GM21515 (cell line): ENCODE measurements around the gene SPDEF.

Source experiments
- ATAC-seq: cut with Tn5 transposase; IDR thresholded peaks from one replicate; pipeline ENCODE4 v1.9.1; 2021; ENCODE audit not compliant: unreplicated experiment

SPDEF gene

DNA sequence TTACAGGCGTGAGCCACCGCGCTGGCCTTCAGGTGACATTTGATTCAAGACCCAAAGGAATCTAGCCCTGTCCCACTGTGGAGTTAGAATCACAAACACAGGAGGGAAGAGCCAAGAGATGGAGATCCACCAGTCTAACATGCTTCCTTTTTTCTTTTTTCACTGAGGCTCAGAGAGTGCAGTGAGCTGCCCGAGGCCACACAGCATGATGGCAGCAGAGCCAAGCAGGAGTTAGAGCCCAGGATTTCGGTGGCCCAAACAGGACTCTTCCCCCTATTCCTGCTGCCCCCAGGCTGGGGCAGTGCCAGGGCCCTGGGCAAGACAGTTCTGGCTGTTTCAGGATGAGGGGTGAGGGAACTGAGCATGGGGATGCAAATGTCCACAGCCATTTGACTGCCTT, 8.1 kb upstream of the SPDEF start:
- no peak for ATAC-seq

DNA sequence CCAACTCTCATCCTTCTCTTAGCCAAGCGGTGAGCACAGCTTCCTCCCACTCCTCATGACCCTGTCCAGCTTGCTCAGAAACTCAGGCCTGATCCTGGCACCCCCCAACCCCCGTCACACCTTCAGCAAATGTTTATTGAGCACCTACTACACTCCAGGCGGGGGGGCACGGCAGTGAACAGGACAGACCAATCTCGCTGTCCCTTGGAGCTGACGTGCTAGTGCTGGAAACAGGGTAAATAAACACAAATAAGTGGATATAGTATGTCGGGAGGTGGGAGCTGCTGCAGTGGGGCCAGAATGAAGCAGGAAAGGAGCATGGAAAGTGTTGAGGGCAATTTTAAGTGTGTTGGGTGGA, 7.4 kb upstream of the SPDEF start:
- ATAC-seq: no peak

DNA sequence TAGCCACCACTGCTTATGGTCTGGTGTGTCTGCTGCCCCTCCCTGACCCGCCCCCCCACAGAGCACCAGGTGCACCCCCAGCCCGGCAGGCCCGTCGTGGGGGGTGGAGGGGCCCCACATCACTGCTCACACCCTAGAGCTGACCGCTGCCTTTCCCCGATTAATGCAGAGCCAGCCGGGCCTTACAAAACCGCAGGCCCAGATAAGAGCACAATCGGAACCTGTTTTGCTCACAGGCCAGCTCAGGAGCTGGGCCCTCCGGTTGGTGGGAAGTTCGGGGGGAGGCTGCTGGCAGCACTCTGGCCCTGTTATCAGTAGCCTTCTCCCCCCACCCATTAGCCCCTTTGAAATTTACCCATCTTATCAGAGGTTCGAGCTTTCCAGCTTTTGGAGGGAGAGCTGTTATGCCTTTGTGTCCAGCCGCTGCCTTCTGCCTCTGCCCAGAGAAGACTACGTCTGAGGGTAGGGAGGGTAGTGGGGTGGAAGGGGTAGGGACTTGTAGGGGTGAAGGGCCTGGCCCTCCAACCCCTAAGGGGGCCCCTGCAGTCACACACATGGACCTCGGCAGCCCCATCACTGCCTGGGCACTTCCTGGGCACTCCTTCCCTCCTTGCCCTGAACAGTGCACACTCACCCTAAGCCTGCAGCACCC, 6.9 kb upstream of the SPDEF start:
- no peak for ATAC-seq

DNA sequence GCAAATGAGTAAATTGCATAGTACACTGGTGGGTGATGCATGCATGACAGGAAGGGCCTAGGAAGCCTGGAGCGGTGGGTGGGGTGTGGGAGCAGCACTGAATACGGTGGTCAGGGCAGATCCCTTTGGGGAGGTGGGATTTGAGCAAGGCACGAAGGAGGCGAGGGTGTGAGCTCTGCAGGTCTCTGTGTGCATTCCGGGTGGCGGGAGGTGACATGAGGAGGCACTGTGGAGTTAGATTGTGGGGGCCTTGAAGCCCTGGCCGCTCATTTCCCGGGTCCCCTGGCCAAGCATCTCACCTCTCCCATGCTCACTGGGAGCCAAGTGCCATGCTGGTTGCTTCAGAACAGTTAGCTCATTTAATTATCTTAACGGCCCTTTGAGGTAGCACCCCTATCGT, 6.2 kb upstream of the SPDEF start:
- ATAC-seq: no peak

DNA sequence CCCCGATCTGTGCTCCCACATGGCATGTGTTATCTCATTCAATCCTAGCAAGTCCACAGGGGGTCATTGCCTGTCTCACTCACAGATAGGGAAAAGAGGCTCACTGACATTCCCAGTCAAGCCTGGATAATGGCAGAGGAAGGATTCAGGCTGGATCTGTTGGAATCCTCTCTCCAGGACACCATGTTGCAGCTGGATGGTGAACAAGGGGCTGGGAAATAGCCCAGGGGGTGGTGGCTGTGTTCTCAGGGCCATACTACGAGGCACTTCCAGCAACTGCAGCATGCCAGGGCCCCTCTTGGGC, 5.0 kb upstream of the SPDEF start:
- ATAC-seq: no peak

DNA sequence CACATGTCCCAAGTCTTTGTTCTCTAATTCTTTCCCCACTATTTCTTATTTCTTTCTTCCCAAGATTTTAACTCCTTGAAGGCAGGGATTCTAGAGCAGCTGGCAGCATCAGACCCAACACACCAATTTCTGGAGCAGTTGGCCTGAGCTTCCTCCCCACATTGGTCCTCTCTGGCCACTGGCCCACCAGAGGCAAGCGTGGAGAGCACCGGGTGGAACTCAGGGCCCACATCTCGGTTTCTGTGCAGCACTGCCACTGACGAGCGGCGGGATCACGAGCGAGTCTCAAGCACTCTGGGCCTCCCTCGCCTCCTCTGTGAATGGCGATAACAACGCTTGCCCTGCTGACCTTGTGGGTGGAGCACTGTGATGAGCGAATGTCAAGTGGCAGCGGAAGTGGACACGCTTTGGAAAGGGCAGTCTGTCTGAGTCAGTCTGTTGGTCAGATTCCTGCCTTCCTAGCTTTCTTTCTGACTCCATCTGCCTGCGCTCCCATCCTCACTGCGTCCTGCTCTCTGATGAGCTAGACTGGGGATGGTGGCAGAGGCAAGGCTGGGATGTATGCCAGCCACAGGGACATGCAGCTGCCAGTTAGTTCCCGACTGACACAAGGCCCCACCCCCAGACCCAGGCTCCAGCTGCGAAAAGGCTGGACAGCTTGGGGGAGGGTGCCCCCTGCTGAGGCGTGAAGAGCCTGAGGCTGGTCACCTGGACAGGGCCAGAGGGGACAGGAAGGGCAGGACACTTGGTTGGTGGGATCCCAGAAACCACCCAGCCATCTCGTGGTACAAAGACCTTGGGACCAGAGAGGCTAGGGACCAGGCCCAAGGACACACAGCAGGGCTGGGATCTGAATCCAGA, 4.5 kb upstream of the SPDEF start:
- ATAC-seq: no peak

DNA sequence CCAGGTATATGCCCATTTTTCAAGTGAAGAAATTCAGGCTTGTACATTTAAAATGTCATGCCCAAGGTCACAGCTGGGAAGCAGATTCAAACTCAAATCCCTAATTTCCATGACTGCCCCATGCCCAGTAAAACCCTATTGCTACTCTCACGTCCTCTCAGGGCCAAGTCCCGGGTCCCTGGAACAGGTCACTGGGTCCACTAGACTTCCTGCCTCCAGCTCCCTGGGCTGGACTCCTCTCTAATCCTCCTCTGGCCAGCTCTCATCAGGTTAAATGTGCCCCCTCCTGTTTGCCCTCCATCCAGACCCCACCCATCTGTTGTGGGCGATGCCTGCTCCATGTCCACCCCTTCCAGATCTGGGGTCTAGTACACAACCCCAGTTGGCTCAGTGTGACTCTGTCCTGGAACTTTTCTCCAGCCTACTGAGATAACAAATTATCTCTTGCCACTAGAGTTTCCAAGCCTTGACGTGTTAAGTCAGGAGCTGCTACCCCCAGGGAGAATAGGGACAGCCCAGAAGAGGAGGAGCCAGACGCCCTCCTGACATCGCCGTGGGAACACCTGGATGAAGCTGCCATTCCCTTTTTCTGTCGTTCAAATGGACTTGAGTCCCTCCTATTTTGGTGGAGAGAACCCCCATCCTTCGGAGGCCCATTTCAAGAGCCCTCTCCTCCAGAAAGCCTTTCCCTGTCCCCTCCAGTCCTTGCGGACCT, 3.7 kb upstream of the SPDEF start:
- ATAC-seq: no peak

DNA sequence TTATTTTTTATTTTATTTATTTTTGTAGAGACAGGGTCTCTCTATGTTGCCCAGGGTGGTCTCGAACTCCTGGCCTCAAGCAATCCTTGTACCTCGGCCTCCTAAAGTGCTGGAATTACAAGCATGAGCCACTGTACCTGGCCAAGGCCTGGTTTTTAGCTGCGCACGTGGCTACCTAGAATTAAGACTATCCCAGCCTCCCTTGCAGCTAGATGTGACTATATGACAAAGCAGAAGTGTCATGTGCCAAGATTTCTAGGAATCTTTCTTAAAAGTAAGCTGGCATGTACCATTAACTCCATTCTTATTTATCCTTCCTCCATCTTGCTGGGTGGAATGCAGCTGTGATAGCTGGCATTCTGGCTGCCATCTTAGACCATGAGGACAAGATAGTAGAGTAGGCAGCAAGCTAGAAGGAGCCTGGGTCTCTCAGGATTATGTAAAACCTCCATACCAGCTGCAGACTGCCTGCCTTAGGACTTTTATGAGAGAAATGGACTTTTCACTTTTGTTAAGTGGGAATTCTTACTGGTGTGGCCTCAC, 2.1 kb upstream of the SPDEF start:
- ATAC-seq: no peak

DNA sequence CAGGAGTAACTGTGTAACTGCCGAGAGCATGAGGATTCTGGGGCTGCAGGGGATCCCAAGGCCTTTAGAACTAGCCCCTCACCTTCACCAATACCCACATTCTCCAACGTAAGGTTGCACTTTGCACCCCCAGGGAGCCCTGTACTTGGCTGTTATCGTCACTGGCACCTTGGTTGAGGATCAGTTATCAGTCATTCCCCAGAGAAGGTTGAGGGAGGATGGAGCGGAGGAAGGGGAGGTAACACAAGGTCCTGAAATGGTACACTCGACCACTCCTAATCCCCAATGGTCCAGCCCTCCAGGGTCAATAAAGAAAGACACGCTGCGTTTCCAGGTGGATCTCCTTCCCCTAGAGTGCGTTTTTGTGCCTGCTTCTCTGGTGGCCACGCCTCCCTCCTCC, 1.1 kb upstream of the SPDEF start:
- no peak for ATAC-seq

DNA sequence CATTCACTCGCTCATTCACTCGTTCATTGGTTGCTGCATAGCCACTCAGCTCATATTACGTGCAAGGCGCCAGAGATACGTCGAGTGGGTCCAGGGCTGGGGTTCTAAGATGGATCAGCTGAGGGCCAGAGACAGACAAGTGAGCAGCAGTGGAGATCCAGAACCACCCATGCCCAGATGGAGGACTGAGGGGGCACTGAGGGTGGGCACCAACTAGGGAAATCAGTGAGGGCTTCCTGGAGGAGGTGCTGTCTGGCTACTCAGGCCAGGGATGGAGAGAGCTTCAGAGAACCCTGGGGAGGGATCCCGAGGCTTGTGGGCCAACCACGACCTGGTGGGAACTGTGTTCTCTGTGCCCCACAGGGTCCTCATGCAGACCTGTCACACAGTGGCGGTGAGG, 364 bp upstream of the SPDEF start:
- ATAC-seq: no peak

DNA sequence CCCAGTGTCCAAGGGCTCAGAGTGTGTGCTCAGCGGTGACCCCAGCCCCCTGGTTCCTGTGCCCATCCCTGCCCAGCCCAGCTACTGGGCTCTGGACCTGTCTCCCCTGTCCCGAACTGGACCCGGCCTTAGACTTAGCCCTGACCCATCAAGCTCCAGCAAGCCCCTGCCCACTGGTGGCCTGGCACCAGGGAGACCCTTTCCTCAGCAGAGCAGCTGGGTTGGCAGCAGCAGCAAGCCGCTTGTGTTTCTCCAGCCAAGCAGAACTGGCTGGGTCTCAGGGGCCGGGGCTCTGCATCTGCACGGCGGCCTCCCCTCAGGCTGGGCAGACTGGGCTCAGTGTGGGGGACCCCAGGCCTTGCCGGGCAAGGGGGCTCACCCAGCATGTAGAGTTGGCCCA, 801 bp downstream of the SPDEF start:
- no peak for ATAC-seq

DNA sequence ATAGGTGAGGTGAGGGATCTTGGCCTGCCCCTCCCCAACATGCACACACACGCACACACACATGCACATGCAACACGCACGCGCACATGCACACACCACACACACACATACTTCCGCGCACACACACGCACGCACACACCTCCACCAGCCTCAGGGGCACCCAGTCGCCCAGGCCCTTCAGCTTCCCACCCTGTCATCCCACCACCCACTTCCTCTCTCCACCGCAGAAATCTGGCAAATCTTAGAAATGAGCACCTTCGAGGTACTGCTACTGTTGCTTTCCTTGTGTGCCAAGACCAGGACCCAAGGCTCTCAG, 1.2 kb downstream of the SPDEF start:
- ATAC-seq: no peak

DNA sequence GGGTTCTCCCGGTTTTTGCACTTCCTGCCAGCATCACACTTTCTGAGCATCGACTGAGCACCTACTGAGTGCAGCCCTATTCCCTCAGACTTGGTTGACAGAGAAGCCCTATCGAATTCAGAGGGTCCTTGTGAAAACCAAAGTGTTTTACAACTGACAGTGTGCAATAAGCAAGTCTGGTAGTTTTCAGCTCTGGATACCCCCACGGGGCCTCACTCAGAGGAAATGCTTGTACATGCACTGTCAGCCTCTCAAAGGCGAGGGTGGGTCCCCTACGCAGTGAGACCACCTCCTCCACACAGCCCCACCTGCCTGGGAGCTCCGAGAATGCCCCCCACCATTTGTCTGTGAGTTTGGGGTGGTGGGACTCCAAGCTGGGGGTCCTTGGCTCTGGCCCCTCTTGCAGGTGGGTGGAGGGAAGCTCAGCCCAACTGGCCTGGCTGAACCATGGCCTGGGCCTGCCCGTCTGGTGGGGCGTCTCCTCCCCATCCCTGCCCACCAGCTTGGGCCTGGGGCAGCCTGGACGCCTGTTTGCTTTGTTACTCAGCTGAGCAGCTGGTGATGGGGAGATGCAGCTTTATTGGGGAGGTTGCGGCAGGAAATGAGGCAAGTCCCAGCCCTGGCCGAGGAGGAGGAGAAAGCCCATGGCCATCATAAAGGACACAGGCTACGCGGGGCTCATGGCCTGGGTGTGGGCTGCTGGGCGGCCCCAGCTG, 1.7 kb downstream of the SPDEF start:
- ATAC-seq: no peak

DNA sequence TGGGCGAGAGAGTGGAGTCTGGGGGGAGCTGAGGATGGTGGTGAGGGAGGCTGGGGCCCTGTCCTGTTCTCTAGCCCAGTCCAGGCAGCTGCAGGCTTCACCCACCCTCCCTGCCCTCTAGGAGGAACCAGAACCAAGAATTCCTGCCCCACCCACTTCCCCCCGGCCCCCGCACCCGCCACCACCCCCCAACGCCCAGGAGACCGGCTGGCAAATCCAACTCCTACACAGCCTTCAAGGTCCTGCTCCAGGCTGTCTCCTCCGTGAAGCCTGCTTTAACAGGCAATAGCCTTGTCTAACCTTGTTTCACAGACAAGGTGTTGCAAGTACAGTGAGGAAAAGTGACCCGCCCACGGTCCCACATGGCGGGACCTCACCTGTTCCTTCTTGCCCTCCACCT, 2.4 kb downstream of the SPDEF start:
- no peak for ATAC-seq

DNA sequence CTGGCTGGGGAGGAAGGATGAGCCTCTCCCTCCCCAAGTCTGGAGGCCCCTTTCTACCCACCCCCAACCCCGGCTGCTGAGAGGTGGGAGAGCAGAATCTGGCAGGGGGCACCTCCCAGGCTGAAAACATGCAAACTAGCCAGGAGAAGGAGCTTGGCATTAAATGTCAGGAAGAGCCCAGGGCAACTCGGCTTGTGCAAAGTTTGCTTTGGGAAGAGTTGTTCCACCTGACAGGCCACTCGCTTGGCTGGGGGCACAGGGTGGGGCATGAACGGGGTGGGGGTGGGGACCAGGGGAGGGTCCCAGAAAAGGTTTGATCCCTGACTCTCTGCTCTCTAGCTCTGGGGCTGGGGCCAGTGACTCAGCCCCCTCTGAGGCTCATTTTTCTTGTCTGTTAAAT, 3.0 kb downstream of the SPDEF start:
- ATAC-seq: no peak

DNA sequence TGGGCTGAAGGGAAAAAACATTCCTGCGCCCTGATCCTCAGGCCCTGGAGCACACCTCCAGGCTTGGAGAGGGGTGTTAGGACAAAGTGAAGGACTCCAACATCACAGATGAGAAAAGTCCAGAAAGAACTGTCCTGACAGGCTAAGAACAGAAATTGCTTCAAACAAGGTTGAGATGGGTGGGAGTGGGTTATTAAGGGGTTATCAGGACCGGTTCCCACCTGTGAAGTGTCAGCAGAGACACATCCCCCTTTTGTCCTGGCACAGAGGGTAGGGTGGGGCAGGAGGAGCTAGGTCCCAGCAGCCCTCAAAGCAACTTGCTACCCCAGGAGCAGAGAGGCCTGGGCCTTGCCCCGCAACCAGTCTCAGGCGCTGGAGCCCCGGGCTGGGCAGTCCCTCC, 3.5 kb downstream of the SPDEF start:
- no peak for ATAC-seq

DNA sequence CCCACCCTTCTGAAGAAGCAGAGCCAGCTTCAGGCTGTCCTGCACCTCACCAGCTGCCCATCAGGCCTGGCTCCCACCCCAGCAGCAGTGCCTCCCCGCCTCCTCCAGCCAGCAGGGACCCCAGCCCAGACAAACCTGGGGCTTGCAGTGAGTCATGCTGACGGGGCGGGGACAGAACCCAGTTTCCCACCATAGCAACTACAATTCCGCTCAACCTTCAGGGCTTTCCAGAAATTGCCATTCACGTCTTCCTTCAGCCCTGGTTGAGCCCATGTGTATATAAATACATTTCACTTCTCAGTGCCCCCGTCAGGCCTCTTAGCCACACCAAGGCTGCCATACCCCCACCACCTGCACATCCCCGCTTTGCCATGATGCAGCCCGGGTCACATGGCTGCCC, 4.4 kb downstream of the SPDEF start:
- no peak for ATAC-seq

DNA sequence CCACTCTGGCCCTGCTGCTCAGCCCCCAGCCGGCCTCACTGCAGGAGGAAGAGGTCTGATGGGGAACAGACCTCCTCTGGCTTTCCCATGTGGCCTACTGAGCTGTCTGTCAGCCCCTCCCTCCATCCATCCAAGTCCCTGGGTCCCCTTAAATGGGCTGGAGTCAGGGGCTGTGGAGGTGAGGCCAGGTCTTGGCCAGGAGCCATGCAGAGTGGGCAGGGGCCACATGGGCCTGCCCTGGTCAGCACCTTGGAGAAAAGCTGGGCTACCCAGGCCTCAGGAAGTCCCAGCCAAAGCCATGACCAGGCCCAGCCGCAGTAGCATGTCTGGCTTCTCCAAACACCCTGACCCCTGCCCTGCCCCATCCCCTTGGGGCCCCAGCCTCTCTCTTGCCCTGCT, 6.3 kb downstream of the SPDEF start:
- ATAC-seq: no peak

DNA sequence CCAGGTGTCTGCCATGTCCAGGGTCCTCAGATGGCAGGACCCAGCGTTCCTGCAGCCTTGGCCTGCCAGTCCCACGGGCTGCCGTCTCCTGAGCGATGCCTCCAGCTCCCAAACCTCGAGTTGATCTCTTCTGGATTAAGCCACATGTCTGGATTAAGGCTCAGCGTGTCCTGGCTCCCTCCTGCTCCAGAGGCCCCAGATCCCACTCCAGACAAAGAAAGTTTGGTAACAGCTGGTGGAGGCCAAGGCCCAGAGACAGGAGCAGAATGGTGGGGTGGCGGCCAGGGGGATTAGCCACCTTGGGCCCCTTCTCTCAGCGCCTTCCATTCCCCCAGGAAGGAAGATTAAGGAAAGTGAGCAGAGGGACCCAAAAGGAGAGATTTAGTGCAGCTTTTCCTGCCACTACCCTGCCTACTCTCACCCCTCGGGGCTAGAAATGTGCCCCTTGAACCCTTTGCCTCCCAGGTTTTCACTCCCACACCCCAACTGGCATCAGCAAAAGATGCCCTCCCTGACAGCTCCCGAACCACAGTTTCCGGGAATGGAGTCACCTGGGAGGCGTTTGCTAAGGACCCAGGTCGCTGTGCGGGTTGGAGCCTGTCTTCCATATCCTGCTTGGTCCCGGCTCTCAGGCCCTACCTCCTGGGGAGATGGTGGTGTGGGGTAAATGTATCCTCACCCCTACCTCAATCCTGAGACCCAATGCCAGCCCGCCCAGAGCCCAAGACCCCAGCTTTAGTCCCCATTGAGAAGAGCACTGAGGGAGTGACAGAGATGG, 6.9 kb downstream of the SPDEF start:
- ATAC-seq: no peak

DNA sequence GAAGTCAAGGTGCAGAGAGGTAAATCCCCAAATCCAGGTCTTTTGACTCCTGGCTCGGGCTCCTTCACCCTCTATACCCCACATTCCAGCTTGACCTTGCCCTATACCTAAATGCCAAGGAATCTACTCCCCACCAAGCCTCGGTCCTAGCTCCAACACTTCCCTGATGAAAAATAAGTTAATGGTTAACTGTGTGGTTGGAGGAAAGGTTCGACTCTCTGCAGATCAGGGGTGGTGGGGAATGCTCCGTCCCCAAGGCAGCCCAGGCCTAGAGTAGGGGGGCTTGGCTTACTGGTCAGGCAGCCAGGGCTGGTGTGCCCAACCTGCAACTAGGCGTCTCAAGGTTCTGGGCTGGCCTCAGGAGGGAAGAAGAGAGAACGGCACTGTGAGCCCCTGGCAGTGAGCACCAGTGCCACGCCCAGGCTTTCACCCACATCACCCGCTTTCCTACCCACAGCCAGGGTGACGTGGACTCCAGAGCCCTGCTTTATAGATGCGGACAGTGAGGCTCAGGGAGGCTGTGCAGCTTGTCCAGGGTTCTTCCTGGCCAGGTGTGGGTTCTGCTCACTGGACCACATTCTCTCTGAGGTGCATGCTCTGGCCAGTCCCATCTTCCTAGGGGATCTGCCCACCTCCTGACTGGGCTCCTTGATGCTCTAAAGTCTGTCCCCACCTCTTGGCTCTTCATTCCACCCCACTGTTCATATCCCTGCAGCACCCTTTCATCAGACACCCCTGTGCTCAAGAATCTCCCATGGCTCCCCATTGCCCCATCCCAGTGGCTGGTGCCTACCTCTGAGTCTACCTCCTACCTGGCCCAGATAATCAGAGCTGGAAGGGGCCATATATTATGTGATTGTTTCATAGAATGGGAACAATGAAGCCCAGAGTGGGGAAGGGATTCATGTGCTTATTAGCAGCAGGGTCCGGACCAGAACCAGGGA, 8.2 kb downstream of the SPDEF start:
- ATAC-seq: no peak
